SU-DHL-6 (cell line): ENCODE measurements around the gene SORBS2.

Source experiments
- H2AFZ ChIP-seq: fragments of 200-600 bp; sonication (generic); 2 replicates; pipeline ENCODE4 v1.6.1; 2014; ENCODE audit warnings: low read depth, mild to moderate bottlenecking, moderate library complexity, mixed read lengths, antibody characterized with exemption, low read length; ENCODE audit not compliant: severe bottlenecking
- H3F3A ChIP-seq: fragments of 200-600 bp; shearing (Covaris generic); 2 replicates; pipeline ENCODE4 v1.6.0; 2016; ENCODE audit warnings: antibody characterized with exemption, mild to moderate bottlenecking; ENCODE audit not compliant: insufficient read depth
- H3K27ac ChIP-seq: fragments of 200-600 bp; sonication (generic); 2 replicates; pipeline ENCODE4 v1.5.1; 2016; ENCODE audit warnings: low read depth, mild to moderate bottlenecking, low read length, moderate library complexity, mixed read lengths
- H3K27me3 ChIP-seq: fragments of 200-600 bp; sonication (generic), shearing (Covaris generic); 2 replicates; pipeline ENCODE4 v1.6.0; 2014; ENCODE audit warnings: mild to moderate bottlenecking, low read length
- H3K36me3 ChIP-seq: fragments of 200-600 bp; sonication (generic); 2 replicates; pipeline ENCODE4 v1.6.1; 2014; ENCODE audit warnings: mild to moderate bottlenecking, low read length, mixed read lengths
- H3K4me2 ChIP-seq: fragments of 300-600, 200-600 bp; shearing (Covaris generic), sonication (generic); 2 replicates; pipeline ENCODE4 v1.6.0; 2014; ENCODE audit warnings: low read length, low read depth, mild to moderate bottlenecking; ENCODE audit not compliant: poor library complexity, severe bottlenecking
- H3K4me3 ChIP-seq: fragments of 200-600 bp; sonication (generic); 2 replicates; pipeline ENCODE4 v1.5.1; 2014; ENCODE audit warnings: antibody characterized with exemption, low read length, mild to moderate bottlenecking, mixed read lengths; ENCODE audit not compliant: insufficient read depth, poor library complexity, severe bottlenecking
- H3K79me2 ChIP-seq: fragments of 200-600 bp; sonication (generic); 2 replicates; pipeline ENCODE4 v1.6.1; 2014; ENCODE audit warnings: mild to moderate bottlenecking, low read length, moderate library complexity; ENCODE audit not compliant: insufficient read depth
- H3K9ac ChIP-seq: fragments of 200-600 bp; sonication (generic); 2 replicates; pipeline ENCODE4 v1.7.0; 2014; ENCODE audit warnings: mild to moderate bottlenecking, low read length
- H3K9me2 ChIP-seq: fragments of 200-600 bp; sonication (generic); replicated peaks from 2 replicates; pipeline ENCODE4 v1.6.1; 2014; ENCODE audit warnings: low read length; ENCODE audit not compliant: insufficient read depth
- H3K9me3 ChIP-seq: fragments of 200-600 bp; sonication (generic); 2 replicates; pipeline ENCODE4 v1.6.1; 2014; ENCODE audit warnings: low read length, mixed read lengths; ENCODE audit not compliant: insufficient read depth
- H4K20me1 ChIP-seq: fragments of 200-600 bp; sonication (generic); 2 replicates; pipeline ENCODE4 v1.6.1; 2014; ENCODE audit warnings: low read depth, mild to moderate bottlenecking, antibody characterized with exemption, low read length, moderate library complexity, mixed read lengths
- EZH2phosphoT487 ChIP-seq: fragments of 200-600 bp; sonication (generic), shearing (Covaris generic); conservative IDR thresholded peaks from 2 replicates; pipeline ENCODE4 v1.6.1; 2018; ENCODE audit warnings: mild to moderate bottlenecking, antibody characterized with exemption, low read length, moderate library complexity, mixed read lengths
- TF ChIP-seq, protein P1 (sequence below): fragments of 200-600 bp; sonication (generic); IDR thresholded peaks from one replicate; pipeline ENCODE4 v1.5.1; 2017; ENCODE audit warnings: antibody characterized with exemption, mild to moderate bottlenecking, low read length, moderate library complexity; ENCODE audit not compliant: insufficient read depth, poor library complexity, severe bottlenecking

The SORBS2 gene

DNA sequence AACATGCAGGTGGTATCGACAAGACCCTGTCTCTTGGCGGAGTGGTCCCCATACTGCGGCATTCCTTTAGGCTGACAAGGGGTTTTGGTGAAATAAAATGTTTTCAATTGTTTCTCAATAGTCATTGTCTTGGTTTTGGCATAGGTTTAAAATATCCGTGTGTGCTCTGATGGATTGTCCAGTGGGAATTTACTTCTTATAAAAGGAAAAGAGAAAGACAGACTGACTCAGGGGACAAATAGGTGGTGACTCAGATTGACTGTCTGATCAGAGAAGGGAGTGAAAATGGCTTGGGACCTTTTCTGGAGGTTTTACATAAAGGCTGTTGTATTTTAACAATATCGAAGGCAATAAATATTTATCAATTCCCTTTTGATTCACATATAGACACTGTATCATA lies 129.8 kb downstream of the SORBS2 start:
- Histone ChIP-seq H3K4me3 (no peak overlapping the region), H3F3A (no peaks in the 10 kb centered on the region), H3K36me3 (no peaks in the 10 kb centered on the region), H3K27ac (no peak overlapping the region), H3K4me2 (no peak overlapping the region), H3K9me2 (no peaks in the 10 kb centered on the region), H3K79me2 (no peaks in the 10 kb centered on the region), H3K27me3 (no peaks in the 10 kb centered on the region), H4K20me1 (no peaks in the 10 kb centered on the region), H3K9me3 (no peaks in the 10 kb centered on the region), H2AFZ (no peak overlapping the region), H3K9ac (no peak overlapping the region)
- TF ChIP-seq, protein P1, sequence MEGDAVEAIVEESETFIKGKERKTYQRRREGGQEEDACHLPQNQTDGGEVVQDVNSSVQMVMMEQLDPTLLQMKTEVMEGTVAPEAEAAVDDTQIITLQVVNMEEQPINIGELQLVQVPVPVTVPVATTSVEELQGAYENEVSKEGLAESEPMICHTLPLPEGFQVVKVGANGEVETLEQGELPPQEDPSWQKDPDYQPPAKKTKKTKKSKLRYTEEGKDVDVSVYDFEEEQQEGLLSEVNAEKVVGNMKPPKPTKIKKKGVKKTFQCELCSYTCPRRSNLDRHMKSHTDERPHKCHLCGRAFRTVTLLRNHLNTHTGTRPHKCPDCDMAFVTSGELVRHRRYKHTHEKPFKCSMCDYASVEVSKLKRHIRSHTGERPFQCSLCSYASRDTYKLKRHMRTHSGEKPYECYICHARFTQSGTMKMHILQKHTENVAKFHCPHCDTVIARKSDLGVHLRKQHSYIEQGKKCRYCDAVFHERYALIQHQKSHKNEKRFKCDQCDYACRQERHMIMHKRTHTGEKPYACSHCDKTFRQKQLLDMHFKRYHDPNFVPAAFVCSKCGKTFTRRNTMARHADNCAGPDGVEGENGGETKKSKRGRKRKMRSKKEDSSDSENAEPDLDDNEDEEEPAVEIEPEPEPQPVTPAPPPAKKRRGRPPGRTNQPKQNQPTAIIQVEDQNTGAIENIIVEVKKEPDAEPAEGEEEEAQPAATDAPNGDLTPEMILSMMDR, result no peak
- TF ChIP-seq EZH2phosphoT487, result no peak

DNA sequence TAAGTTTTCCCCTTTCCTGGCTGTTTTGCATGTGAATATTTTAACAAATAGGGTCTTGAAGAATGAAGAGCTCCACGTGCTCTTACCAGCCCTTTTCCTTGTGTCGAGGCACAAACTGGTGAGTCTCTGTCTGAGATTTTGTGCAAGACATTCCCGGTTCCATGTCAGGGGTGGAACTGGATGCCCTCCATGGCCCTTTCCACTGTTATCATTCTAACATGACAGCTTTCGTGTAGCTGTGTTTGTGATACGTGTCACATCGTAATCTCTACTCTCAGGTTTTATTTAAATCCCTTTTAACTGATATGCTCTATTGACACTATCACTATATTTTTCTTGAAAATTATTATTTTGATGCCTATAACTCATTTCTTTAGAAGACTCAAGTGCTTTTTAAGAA lies 130.4 kb downstream of the SORBS2 start:
- no peak overlapping the region for H3K9ac ChIP-seq
- H3F3A ChIP-seq, result no peaks in the 10 kb centered on the region
- H3K9me3 ChIP-seq, result no peaks in the 10 kb centered on the region
- TF ChIP-seq EZH2phosphoT487, result no peak
- TF ChIP-seq, protein P1, result no peak
- no peak overlapping the region for H3K4me3 ChIP-seq
- H3K27me3 ChIP-seq, result no peaks in the 10 kb centered on the region
- no peaks in the 10 kb centered on the region for H3K9me2 ChIP-seq
- H3K36me3 ChIP-seq, result no peaks in the 10 kb centered on the region
- no peak overlapping the region for H2AFZ ChIP-seq
- H3K79me2 ChIP-seq, result no peaks in the 10 kb centered on the region
- no peak overlapping the region for H3K4me2 ChIP-seq
- H4K20me1 ChIP-seq, result no peaks in the 10 kb centered on the region
- H3K27ac ChIP-seq, result no peak overlapping the region

DNA sequence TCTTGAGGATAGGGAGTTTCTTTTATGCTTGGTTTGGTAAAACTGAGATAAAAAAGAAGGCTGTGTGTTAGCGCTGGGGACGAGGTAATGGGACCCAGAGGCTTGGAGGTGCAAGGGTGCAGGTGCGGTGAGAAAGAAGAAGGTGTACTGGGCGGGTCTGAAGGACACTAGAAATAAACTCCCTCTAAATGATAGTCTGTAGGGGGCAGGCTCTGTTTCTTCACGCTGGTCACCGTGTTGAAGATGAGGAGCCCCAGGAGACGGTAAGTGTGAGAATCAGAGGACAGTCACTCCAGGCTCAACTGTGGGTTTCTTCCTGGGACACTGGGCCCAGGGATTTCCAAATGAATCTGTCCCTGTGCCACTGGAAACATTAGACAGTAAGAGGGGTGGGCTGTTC lies 131.4 kb downstream of the SORBS2 start:
- H3K79me2 ChIP-seq, result no peaks in the 10 kb centered on the region
- TF ChIP-seq EZH2phosphoT487, result no peak
- TF ChIP-seq, protein P1, result no peak
- no peaks in the 10 kb centered on the region for H3K27me3 ChIP-seq
- no peak overlapping the region for H3K4me2 ChIP-seq
- no peak overlapping the region for H3K4me3 ChIP-seq
- no peaks in the 10 kb centered on the region for H3K9me3 ChIP-seq
- H3F3A ChIP-seq, result no peaks in the 10 kb centered on the region
- H4K20me1 ChIP-seq, result no peaks in the 10 kb centered on the region
- H3K9me2 ChIP-seq, result no peaks in the 10 kb centered on the region
- no peak overlapping the region for H3K9ac ChIP-seq
- no peak overlapping the region for H3K27ac ChIP-seq
- no peaks in the 10 kb centered on the region for H3K36me3 ChIP-seq
- no peak overlapping the region for H2AFZ ChIP-seq
